Measurements from ENCODE around the gene GUK1.
A peak's percentile ranks its signal among the peaks of the same experiment; 100 is the strongest.

The GUK1 gene, protein sequence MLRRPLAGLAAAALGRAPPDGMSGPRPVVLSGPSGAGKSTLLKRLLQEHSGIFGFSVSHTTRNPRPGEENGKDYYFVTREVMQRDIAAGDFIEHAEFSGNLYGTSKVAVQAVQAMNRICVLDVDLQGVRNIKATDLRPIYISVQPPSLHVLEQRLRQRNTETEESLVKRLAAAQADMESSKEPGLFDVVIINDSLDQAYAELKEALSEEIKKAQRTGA

GRCh38 chr1:228139931-228140723 is at the start of gene GUK1:
TSS of gene GUK1 (plus strand) at chr1:228140279. CDS start at chr1:228140303, 24 bp downstream.
- peak; percentile 94 to 96 for DNase-seq

DNA sequence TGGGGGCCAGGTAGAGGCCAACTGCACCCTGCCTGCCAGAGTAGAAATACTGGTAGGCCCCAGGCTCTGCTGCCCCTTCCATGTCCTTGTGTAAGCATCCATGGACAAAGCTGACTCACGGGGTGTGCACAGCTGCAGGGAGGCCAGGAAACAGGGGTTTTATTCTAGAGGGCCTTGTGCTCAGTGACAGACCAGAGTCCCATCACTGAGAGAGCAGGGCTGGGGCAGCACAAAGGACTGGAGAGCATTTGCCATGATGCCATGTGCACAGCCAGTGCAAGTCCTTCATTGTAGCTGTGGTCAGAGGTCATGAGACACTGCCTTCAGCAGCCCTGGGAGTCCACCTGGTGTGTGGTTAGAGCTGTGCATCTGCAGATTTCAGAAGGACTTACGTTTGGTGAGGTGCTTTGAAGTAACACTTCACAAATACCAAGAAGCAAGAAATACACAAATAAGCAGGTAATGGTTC is 49.4 kb upstream of the GUK1 start:
- no peak for DNase-seq

- no peak for DNase-seq
Measured at GRCh38 chr1:228091084-228091483, 49.0 kb upstream of the GUK1 start.

DNA sequence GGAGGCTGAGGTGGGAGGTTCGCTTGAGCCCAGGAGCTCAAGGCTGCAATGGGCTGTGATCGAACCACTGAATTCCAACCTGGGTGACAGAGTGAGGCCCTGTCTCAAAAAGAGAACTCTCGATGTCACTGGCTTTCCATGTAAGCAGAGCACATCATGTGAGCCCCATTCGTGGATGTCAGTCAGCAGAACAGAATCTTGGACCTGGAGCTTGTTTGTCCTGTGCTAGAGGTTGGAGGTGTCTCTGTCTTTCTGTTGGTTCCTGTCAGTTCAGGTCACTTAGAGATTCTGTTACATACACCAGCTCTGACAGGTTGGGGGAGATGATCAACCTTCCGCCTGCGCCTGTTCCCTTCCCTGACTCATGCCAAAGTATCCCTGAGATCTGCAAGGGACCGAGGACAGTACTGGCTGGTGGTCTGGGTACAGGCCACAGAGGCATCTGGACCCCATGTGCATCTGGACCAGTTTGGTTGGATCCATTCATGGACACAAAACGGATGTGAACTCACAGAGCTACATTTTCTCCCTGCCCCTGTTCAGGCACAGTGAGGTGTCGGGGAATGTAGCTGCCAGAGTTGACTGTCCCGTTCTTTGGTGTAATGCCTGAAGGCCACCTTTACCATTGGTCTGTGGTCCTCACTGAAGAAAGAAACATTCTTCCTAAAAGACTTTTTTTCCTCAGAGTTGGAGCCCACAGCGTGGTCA is 47.6 kb upstream of the GUK1 start:
- DNase-seq, result no peak

DNA sequence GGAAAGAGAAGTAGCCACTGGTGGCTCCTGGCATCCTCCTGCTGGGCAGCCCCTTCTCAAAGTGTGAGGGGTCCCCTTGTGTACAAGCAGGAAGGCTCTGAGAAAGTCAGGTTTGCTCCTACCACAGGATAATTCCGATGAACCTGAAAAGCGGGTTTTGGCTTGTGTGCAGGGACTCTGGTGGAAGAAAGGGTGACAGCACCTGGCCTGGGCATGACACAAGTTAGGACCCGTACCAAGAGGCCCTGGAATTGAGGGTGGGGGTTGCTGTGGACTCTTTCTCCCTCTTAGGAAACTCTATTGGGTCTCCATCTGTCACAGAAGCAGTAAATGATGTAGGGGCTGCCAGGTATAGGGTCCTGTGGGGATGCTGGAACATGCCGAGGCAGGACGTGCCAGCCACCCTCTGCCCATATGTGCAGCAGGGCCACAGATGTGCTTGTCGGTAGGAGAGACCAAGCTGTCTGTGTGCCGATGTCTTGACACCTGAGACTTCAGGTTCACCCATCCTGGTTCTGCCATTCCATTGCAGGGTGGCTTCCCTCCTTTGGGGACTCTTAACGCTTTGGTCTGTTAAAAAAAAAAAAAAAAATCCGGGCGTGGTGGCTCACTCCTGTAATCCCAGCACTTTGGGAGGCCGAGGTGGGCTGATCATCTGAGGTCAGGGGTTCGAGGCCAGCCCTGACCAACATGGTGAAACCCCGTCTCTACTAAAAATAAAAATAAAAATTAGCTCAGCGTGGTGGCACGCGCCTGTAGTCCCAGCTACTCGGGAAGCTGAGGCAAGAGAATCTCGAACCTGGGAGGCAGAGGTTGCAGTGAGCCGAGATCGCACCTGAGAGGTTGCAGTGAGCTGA is 46.8 kb upstream of the GUK1 start:
- DNase-seq, result no peak

- DNase-seq, result no peak
Measured at GRCh38 chr1:228094432-228095016, 45.6 kb upstream of the GUK1 start.

DNA sequence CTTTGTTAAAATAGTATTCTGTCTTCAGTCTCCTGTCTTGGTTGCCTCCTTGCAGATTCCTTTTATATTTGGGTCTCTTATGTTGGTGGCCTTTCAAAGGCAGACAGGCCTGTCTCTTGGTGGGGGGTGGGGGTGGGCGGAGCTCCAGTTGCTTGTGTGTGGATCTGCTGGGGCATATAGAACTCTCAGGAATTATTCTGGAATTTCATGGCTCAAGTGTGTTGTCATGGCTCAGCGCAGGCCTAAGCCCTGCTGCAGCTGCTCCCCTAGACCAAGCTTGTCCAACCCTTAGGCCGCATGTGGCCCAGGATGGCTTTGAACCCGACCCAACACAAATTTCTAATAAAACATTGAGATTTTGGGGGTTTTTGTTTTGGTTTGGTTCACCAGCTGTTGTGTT is 44.9 kb upstream of the GUK1 start:
- DNase-seq, result no peak

DNA sequence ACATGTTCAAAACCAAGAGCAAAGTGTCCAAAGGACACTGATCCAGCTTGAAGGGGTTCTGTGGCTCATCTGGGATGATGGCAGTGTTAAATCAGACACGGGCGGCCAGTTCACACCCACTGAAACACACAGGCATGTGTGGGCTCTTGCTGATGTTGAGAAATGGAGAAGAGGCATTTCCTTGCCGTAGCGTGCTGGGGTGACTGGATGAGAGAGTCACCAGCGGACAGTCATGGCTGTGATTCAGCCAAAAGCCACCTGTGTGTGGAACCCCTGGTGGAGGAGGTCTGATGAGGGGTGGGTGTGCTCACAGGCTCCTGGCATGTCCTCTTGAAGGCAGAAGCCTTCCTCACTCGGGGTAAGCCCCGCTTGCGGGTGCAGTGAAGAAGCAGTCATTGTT is 44.1 kb upstream of the GUK1 start:
- no peak for DNase-seq

DNA sequence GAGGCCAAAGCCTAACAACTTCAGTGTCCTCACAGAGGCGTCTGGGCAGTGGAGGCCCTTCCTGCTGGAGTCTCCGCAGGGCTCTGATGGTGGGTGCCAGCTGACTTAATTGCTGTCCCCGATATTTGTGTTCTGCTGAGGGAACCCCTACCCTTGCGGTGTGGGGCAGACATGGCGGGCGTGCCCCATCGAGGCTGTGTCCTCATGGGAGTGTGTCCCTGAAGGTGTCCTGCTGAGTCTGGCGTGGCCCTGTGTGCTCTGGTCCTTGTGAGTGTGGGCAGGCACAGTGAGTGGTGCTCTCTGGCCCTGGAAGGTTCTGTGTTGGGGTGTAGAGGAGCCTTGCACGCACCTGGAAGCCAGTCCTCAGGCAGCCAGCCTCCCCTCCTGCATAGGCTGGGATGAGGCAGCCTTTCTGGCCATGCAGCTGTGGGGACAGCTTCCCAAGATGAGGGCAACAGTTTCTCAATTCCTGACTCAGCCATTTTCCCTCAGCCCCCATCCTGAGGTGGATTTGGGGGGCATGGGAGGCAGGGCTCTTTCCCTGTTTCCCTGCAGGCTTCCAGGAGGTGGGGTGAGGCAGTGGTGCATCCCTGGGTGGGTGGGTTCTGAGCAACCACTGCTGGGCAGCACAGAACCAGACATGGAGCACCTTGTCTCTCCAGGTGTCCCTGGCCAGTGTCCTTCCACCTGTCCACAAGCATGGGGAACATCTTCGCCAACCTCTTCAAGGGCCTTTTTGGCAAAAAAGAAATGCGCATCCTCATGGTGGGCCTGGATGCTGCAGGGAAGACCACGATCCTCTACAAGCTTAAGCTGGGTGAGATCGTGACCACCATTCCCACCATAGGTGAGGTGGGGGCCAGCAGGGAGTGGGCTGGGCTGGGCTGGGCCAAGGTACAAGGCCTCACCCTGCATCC is 43.4 kb upstream of the GUK1 start:
- no peak for DNase-seq

- DNase-seq, result no peak
Measured at GRCh38 chr1:228097333-228098081, 42.6 kb upstream of the GUK1 start.

GRCh38 chr1:228098323-228098931 is 41.7 kb upstream of the GUK1 start:
- no peak for DNase-seq

DNA sequence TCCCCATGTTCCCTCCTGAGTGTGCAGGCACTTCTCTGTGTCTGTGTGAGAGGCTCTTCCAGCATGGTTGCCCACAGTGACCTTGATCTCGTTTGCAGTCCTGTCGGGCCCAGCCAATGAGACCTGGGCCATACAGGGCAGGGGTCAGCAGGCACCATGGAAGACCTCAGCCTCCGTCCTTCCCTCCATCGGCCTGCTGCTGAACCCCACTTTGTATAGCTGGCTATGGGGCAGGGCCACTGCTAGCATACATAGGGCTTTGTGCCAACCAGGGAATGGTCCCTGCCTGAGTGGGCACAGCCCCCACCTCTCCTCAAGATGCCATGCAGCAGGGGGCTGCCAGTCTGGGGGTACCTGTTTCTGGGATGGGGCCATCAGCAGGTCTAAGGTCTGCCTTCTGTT is 40.7 kb upstream of the GUK1 start:
- no peak for DNase-seq

GRCh38 chr1:228100822-228101613 is 39.1 kb upstream of the GUK1 start:
- no peak for DNase-seq

DNA sequence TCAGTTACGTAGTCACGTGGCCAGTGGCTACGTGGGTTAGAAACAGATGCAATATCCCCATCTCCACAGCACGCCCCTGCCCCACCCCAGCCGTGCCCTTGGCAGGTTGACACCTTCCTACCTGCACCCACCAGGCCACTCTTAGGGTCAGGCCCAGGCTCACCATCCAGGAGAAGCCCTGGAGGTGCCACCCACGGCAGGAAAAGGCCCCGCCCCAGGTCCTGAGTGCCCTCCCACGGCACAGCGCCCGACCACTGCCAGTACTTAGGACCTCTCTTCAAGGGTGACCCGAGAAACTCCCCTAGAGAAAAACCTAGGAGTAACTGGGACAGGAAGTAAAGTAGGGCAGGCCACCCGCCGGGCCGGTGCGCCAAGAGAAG is 38.5 kb upstream of the GUK1 start:
- no peak for DNase-seq

DNA sequence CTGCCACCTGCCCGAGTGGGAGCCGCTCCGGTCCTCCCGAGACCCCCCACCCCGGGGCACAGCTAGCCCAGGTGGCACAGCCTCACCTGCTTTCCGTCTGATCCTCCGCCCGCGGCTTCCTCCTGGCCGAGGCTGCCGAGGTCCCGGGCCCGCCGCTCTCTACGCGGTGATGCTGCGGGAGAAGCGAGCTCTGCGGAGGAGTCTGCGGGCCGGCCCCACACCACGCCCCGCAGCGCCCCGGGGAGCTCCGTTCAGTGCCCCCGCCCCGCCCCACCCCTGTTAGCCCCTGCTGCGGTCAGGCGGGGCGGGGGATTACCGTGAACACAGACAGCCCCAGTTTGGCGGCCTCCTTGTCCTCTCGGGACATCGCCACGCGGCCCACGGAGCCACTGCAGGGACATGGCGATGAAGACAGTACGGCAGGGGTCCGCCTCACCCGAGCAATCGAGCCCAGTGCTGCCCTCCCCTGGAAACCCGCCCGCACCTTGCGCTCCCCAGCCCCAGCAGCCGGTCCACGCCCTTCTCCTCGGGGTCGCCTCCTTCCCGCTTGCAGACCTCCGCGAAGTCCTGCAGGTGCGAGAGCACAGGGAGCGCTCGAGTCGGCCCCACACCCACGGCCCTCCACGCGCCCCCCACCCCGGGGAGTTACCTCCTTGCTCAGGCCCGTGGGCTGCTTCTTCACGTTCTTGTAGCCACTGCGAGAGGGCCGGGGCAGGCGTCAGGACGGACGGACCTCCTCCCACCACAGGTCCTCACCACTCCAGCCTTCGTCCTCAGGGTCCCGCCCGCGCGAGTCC is 37.9 kb upstream of the GUK1 start:
- DNase-seq, result no peak

GRCh38 chr1:228102791-228103620 is 37.1 kb upstream of the GUK1 start, which contains the start of gene C1orf35:
TSS of gene C1orf35 (minus strand) at chr1:228103325. CDS start at chr1:228103227, 98 bp downstream.
- DNase-seq, result peak; percentile 14 to 66

DNA sequence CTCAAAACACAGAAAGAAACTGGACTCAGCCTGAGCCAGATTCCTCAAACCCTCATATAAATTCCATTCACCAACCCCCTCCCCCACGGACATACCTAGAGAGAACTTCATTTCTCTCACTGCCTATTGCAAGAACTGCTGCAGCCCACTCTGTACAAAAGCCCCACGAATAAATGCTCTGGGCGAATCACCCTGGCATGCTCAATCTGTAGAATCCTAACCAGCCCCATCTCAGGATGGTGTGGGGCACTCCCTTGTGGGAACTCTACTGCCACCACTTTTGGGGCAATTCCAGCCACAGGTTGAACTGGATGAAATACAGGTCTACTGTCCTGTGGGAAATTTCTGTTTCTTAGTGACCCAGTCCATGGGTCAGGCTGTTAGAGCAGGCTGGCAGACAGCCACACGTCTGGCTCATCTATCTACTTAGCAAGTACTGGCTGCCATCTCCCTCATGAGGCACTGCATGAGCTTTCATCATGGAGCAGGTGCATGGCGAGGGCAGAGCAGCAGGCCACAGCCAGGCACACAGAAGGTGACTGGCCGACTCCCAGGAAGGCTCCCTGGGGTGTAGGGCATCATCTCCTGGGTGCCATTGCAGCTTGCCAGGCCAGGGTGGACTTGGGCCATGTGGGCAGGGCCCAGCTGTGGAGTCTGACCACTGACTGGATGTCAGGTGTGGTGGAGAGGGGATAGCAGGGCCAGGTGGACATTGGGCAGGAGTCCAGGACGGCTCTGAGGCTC is 35.4 kb upstream of the GUK1 start:
- DNase-seq, result no peak

Measured in NCI-H187 (cell line).